Stomach (tissue), 9 donors: ENCODE results near the gene INPP4B. TPM values are rescaled to one million over a fixed set of nuclear protein-coding genes. Genes with fewer than 3 reads are reported as not detected.

Experiments
- DNase-seq, 2 donors: peaks; one replicate each; pipeline versions ENCODE4 v3.0.0 to v3.0.0-alpha.2; 2013 to 2019
- H3K27ac ChIP-seq, 5 donors: fragments of 200-600 bp in 4 of 5; sonication (generic) in 4 of 5; one replicate each; pipeline ENCODE4 v1.5.1; 2013 to 2019; ENCODE audit warnings: mild to moderate bottlenecking in 1 of 5, moderate library complexity in 1 of 5
- H3K27me3 ChIP-seq, 3 donors: fragments of 200-600 bp; sonication (generic); one replicate each; pipeline ENCODE4 v1.5.1; 2017 to 2019; ENCODE audit warnings: mixed run types in 1 of 3
- H3K36me3 ChIP-seq, 4 donors: fragments of 200-600 bp; sonication (generic); 1 replicate in 3 of 4; 2 replicates in 1 of 4; pipeline ENCODE4 v1.5.1; 2016 to 2019
- H3K4me1 ChIP-seq, 4 donors: fragments of 200-600 bp; sonication (generic); one replicate each; pipeline ENCODE4 v1.5.1; 2016 to 2019
- H3K4me3 ChIP-seq, 4 donors: fragments of 200-600 bp; sonication (generic) in 3 of 4; one replicate each; pipeline ENCODE4 v1.5.1; 2016 to 2019; ENCODE audit warnings: mild to moderate bottlenecking in 1 of 4
- H3K9me3 ChIP-seq, 4 donors: fragments of 200-600 bp; sonication (generic); one replicate each; pipeline ENCODE4 v1.5.1; 2016 to 2019
- EP300 ChIP-seq: sonication (generic); formaldehyde crosslinking; IDR thresholded peaks from one replicate; pipeline ENCODE4 v1.6.1; 2017; ENCODE audit warnings: antibody characterized with exemption
- POLR2A ChIP-seq, 4 donors: fragments of 450-650 bp; IDR thresholded peaks; one replicate each; pipeline ENCODE4 v1.6.1; 2016; ENCODE audit warnings: antibody characterized with exemption in 4 of 4, control low read depth in 2 of 4, mild to moderate bottlenecking in 1 of 4, moderate library complexity in 1 of 4
- POLR2AphosphoS5 ChIP-seq, 3 donors: sonication (generic); formaldehyde crosslinking; IDR thresholded peaks; one replicate each; pipeline ENCODE4 v1.6.1; 2016; ENCODE audit warnings: antibody characterized with exemption in 3 of 3
- WGBS, 5 donors: extraction: QIAGEN DNeasy Blood & Tissue Kit in 3 of 5; methylation state at CpG; one replicate each; pipeline versions ENCODE4 v1.1.5 to v1.1.7; 2013 to 2018; 5-methylcytosine and 5-hydroxymethylcytosine counted together
- intact Hi-C: fragments of 100-400 bp; cut with DNase I; formaldehyde crosslinking; loops from one replicate; pipeline ENCODE4 v1.15.1; 2023; ENCODE audit warnings: low total_unique reads
- polyA plus RNA-seq, 3 donors: library from polyadenylated mRNA; stranded (reverse); fragments of 200-250 nt; gene quantifications; one replicate each; pipeline ENCODE4 v1.2.3, GENCODE V29; 2013
- total RNA-seq, 5 donors: library from RNA; depleted of rRNA; stranded (reverse); fragments of >200 nt; gene quantifications; one replicate each; pipeline versions ENCODE4 v1.1.0 to v1.2.3, GENCODE V29; 2014 to 2016
- TF ChIP-seq, protein P1 (sequence below), 7 experiments: fragments of 450-650 bp in 4 of 7; fragments of 200-600 bp in 3 of 7; sonication (generic) in 3 of 7; IDR thresholded peaks; one replicate each; pipeline ENCODE4 v1.5.1; 2016 to 2019; ENCODE audit warnings: antibody characterized with exemption in 7 of 7, control low read depth in 2 of 7, mild to moderate bottlenecking in 1 of 7
- donor health status: healthy with polysubstance abuse.
- donor health status: Bipolar disorder and iron deficiency.
- donor health status: healthy.

Gene INPP4B
- total and polyA plus RNA-seq, 8 donors, result 1.4 to 96.9 (median 11.7) TPM

DNA sequence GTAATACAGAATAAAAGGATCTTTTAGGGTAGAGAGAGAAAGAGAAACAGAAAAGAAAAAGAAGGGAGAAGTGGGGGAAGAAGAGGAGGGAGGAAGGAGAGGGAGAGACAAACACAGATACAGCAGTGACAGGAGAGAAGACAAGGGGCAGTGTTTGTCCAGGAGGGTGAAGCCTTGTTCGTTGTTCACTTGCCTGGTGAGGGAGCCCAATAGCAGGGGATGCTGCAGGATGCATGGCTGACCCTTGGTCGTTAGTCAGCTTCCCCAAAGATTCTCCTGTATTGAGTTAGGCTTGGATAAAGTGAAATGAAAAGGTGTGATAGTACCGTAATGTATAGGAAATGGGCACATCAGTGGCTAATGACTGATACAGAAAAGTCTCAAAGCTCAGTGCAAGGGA lies 806.1 kb downstream of the INPP4B start:
- 63 to 79% (median 74%) methylated on average over 3 of the region's 3 CpGs for WGBS, 5 donors
- Histone ChIP-seq H3K36me3 (no peaks in the 10 kb centered on the region), H3K27me3 (no peaks in the 10 kb centered on the region), H3K4me3 (no peak overlapping the region), H3K27ac (no peak overlapping the region), H3K9me3 (no peaks in the 10 kb centered on the region), H3K4me1 (peaks cover 0 to 14% (median 4%) of the 10 kb centered on the region in 4 donors)
- no peak for DNase-seq
- TF ChIP-seq POLR2AphosphoS5 (IDR thresholded peaks at IDR 0.05), result no peak
- TF ChIP-seq POLR2A (IDR thresholded peaks at IDR 0.05), result no peak
- TF ChIP-seq, protein P1, sequence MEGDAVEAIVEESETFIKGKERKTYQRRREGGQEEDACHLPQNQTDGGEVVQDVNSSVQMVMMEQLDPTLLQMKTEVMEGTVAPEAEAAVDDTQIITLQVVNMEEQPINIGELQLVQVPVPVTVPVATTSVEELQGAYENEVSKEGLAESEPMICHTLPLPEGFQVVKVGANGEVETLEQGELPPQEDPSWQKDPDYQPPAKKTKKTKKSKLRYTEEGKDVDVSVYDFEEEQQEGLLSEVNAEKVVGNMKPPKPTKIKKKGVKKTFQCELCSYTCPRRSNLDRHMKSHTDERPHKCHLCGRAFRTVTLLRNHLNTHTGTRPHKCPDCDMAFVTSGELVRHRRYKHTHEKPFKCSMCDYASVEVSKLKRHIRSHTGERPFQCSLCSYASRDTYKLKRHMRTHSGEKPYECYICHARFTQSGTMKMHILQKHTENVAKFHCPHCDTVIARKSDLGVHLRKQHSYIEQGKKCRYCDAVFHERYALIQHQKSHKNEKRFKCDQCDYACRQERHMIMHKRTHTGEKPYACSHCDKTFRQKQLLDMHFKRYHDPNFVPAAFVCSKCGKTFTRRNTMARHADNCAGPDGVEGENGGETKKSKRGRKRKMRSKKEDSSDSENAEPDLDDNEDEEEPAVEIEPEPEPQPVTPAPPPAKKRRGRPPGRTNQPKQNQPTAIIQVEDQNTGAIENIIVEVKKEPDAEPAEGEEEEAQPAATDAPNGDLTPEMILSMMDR (IDR thresholded peaks at IDR 0.05), result no peak
- no peak for TF ChIP-seq EP300
- intact Hi-C loops, result no loop called here

DNA sequence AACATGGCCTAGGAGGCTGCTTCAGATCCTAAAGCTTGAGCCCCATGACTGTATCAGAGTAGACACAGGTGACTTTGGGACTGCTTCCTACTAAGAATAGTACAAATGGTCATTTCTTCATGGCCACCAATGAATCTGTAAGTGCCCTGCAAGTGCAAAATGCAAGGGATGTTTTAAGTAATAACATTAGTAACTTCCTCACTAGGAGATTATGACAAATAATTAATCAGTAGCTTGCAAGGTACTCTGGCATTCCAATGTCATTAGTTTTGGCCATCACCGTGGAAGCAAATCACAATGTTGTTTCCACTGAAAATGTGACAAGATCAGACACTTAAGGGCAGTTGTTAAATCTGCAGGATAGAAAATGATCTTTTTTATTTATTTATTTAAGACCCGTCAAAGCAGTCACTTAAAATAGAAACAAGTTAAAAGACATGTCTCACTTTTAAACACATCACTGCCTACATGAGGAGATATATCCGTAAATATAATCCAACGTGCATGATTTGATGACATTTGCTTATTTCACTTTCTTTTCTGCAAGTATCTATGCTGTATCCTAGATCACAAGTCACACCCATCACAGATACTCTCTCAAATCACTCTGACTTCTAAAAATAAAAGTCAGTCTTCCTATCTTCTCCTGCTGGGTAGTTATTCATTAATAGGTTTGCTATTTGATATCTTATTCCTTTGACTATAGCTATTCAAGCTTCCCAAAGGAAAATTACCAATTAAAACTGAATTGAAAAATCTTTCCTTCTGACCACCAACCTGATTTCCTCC lies 809.1 kb downstream of the INPP4B start:
- Histone ChIP-seq H3K9me3 (no peaks in the 10 kb centered on the region), H3K4me1 (peaks cover 0 to 14% (median 4%) of the 10 kb centered on the region in 4 donors), H3K27ac (no peak overlapping the region), H3K36me3 (no peaks in the 10 kb centered on the region), H3K4me3 (no peak overlapping the region), H3K27me3 (no peaks in the 10 kb centered on the region)
- TF ChIP-seq POLR2AphosphoS5 (IDR thresholded peaks at IDR 0.05) (no peak), POLR2A (IDR thresholded peaks at IDR 0.05) (no peak), EP300 (no peak)
- TF ChIP-seq, protein P1 (IDR thresholded peaks at IDR 0.05), result no peak
- no peak for DNase-seq
- intact Hi-C loops, result no loop called here
- 44 to 54% (median 49%) methylated on average over 4 of the region's 4 CpGs for WGBS, 5 donors

DNA sequence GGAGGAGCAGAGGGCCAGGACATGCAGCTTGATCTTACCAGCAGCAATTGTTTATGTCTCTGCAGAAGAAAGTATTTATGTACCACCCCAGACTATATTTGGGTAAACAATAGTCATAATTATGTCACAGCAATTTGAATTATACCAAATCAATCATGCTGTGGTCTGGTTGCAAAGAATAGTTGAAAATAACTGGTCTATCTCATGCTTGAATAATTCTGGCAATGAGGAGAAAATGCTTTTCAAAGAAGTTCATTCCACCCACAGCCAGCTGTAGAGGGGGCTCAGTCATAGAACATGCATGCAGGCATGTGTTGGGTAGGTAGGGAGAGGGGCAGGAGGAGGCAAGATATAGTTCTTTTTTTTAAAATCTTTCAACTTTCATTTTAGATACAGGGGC lies 810.5 kb downstream of the INPP4B start:
- Histone ChIP-seq H3K27me3 (no peaks in the 10 kb centered on the region), H3K4me3 (no peak overlapping the region), H3K4me1 (peaks cover 0 to 14% (median 4%) of the 10 kb centered on the region in 4 donors), H3K36me3 (no peaks in the 10 kb centered on the region), H3K9me3 (no peaks in the 10 kb centered on the region), H3K27ac (no peak overlapping the region)
- no peak for DNase-seq
- intact Hi-C loops, result no loop called here
- TF ChIP-seq POLR2AphosphoS5 (IDR thresholded peaks at IDR 0.05) (no peak), EP300 (no peak), POLR2A (IDR thresholded peaks at IDR 0.05) (no peak)
- TF ChIP-seq, protein P1 (IDR thresholded peaks at IDR 0.05), result no peak

DNA sequence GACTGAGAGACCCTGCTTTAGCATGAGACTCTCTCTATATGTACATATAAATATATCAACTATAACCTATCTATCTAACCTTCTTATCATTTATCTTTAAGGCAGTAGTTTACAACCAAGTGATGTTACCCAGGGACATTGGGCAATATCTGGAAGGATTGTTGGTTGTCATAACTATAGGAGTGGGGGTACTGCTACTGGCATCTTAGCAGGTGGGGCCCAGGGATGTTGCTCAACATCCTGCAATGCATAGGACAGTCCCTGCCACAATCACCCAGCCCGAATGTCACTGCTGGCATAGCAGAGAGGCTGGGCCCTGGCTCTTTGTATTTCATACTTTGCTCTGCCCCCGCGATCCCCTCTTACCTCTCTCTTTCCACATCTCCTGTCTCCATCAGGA lies 812.0 kb downstream of the INPP4B start:
- H3K4me1 ChIP-seq, result peaks cover 0 to 14% (median 4%) of the 10 kb centered on the region in 4 donors
- TF ChIP-seq POLR2A (IDR thresholded peaks at IDR 0.05), result no peak
- TF ChIP-seq POLR2AphosphoS5 (IDR thresholded peaks at IDR 0.05), result no peak
- TF ChIP-seq, protein P1 (IDR thresholded peaks at IDR 0.05), result no peak
- intact Hi-C loops, result no loop called here
- WGBS, 5 donors, result 83 to 100% (median 90%) methylated on average over 3 of the region's 3 CpGs
- no peaks in the 10 kb centered on the region for H3K9me3 ChIP-seq
- H3K27me3 ChIP-seq, result no peaks in the 10 kb centered on the region
- no peak for DNase-seq
- H3K36me3 ChIP-seq, result no peaks in the 10 kb centered on the region
- H3K4me3 ChIP-seq, result no peak overlapping the region
- no peak overlapping the region for H3K27ac ChIP-seq
